Chondrocyte (in vitro differentiated cells): ENCODE data around the gene CA6. TPM values are rescaled to one million over a fixed set of nuclear protein-coding genes. Genes with fewer than 3 reads are reported as not detected.
A peak's percentile ranks its signal among the peaks of the same experiment; 100 is the strongest.
"Not testable (repeated sequence)": the region's sequence is repeated elsewhere in the genome, so short reads cannot be mapped to it uniquely, and the experiment has no call there.

Experiments used
- DNase-seq: peaks from one replicate; pipeline ENCODE4 v3.0.0; 2021; ENCODE audit warnings: mixed read lengths, low spot score
- H3K27ac Mint-ChIP-seq: one replicate; pipeline ENCODE4 v1.8.0; 2021; ENCODE audit warnings: mild to moderate bottlenecking, moderate library complexity, mixed read lengths; ENCODE audit not compliant: unreplicated experiment
- H3K27me3 Mint-ChIP-seq: 2 replicates; pipeline ENCODE4 v1.8.0; 2021; ENCODE audit warnings: low read depth, mixed read lengths
- H3K36me3 Mint-ChIP-seq: 2 replicates; pipeline ENCODE4 v1.8.0; 2021; ENCODE audit warnings: low read depth, mixed read lengths
- H3K4me1 Mint-ChIP-seq: 2 replicates; pipeline ENCODE4 v1.8.0; 2021; ENCODE audit warnings: low read depth, mild to moderate bottlenecking, mixed read lengths
- H3K4me3 Mint-ChIP-seq: one replicate; pipeline ENCODE4 v1.8.0; 2021; ENCODE audit warnings: mild to moderate bottlenecking, moderate library complexity, mixed read lengths; ENCODE audit not compliant: unreplicated experiment
- H3K9me3 Mint-ChIP-seq: 2 replicates; pipeline ENCODE4 v1.8.0; 2021; ENCODE audit warnings: low read depth, mixed read lengths
- long read RNA-seq: library from polyadenylated mRNA; stranded (forward); transcript quantifications from one replicate; pipeline ENCODE4 v2.0.0, GENCODE V29; 2021
- total RNA-seq: library from RNA; stranded (reverse); gene quantifications from 3 replicates; pipeline ENCODE4 v1.2.1, GENCODE V29; 2021
- TF ChIP-seq, protein P1 (sequence below): fragments of 200-600 bp; sonication (generic); IDR thresholded peaks from 2 replicates; pipeline ENCODE4 v1.5.0; 2021; ENCODE audit warnings: antibody characterized with exemption, mild to moderate bottlenecking, moderate library complexity

Gene CA6
- total RNA-seq, result not detected in 3 replicates
- long read RNA-seq, result 0 reads

GRCh38 chr1:8945568-8945967 is at the start of gene CA6:
CA6 (plus strand) TSS chr1:8945868; CDS start chr1:8945887, 19 bp downstream.
- no peaks in the 10 kb centered on the region for H3K36me3 Mint-ChIP-seq
- TF ChIP-seq, protein P1, sequence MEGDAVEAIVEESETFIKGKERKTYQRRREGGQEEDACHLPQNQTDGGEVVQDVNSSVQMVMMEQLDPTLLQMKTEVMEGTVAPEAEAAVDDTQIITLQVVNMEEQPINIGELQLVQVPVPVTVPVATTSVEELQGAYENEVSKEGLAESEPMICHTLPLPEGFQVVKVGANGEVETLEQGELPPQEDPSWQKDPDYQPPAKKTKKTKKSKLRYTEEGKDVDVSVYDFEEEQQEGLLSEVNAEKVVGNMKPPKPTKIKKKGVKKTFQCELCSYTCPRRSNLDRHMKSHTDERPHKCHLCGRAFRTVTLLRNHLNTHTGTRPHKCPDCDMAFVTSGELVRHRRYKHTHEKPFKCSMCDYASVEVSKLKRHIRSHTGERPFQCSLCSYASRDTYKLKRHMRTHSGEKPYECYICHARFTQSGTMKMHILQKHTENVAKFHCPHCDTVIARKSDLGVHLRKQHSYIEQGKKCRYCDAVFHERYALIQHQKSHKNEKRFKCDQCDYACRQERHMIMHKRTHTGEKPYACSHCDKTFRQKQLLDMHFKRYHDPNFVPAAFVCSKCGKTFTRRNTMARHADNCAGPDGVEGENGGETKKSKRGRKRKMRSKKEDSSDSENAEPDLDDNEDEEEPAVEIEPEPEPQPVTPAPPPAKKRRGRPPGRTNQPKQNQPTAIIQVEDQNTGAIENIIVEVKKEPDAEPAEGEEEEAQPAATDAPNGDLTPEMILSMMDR, result no peak
- DNase-seq, result no peak
- no peak within 1 kb of the TSS for H3K27ac Mint-ChIP-seq
- H3K4me1 Mint-ChIP-seq, result no peaks in the 10 kb centered on the region
- H3K4me3 Mint-ChIP-seq, result no peak within 1 kb of the TSS
- no peaks in the 10 kb centered on the region for H3K9me3 Mint-ChIP-seq
- H3K27me3 Mint-ChIP-seq, result peaks cover 1% of the 10 kb centered on the region

GRCh38 chr1:8896775-8897174 is 48.9 kb upstream of the CA6 start:
- H3K36me3 Mint-ChIP-seq, H3K27me3 Mint-ChIP-seq, DNase-seq, H3K27ac Mint-ChIP-seq, H3K4me1 Mint-ChIP-seq, H3K9me3 Mint-ChIP-seq, H3K4me3 Mint-ChIP-seq: not testable (repeated sequence)

DNA sequence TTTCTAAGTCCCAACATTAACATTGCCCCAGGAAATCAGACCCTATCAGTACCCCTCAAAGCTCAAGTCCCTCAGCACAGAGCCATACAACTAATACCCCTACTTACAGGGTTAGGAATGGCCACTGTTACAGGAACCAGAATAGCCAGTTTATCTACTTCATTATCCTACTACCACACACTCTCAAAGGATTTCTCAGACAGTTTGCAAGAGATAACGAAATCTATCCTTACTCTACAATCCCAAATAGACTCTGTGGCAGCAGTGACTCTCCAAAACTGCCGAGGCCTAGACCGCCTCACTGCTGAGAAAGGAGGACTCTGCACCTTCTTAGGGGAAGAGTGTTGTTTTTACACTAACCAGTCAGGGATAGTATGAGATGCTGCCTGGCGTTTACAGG is 48.2 kb upstream of the CA6 start:
- H3K36me3 Mint-ChIP-seq, H3K4me1 Mint-ChIP-seq, H3K9me3 Mint-ChIP-seq, H3K27me3 Mint-ChIP-seq, H3K27ac Mint-ChIP-seq, H3K4me3 Mint-ChIP-seq, DNase-seq: not testable (repeated sequence)

DNA sequence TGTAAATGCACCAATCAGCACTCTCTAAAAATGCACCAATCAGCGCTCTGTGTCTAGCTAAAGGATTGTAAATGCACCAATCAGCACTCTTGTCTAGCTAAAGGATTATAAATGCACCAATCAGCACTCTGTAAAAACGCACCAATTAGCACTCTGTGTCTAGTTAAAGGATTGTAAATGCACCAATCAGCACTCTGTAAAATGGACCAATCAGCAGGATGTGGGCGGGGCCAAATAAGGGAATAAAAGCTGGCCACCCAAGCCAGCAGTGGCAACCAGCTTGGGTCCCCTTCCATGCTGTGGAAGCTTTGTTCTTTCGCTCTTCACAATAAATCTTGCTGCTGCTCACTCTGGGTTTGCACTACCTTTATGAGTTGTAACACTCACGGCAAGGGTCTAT is 47.2 kb upstream of the CA6 start:
- H3K27me3 Mint-ChIP-seq, H3K9me3 Mint-ChIP-seq, DNase-seq, H3K4me1 Mint-ChIP-seq, H3K36me3 Mint-ChIP-seq, H3K4me3 Mint-ChIP-seq, H3K27ac Mint-ChIP-seq: not testable (repeated sequence)

DNA sequence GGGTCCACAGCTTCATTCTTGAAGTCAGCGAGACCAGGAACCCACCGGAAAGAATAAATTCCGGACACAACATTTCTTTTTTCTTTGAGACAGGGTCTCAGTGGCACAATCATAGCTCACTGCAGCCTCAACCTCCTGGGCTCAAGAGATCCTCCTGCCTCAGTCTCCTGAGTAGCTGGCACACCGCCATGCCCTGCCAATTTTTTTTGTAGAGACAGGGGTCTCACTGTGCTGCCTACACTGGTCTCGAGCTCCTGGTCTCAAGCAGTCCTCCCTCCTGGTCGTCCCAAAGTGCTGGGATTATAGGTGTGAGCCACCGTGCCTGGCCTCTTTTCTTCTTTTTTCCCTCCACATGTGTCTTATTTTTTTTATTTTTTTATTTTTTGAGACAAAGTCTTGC is 46.6 kb upstream of the CA6 start:
- H3K27me3 Mint-ChIP-seq, result no peaks in the 10 kb centered on the region
- no peaks in the 10 kb centered on the region for H3K36me3 Mint-ChIP-seq
- H3K4me3 Mint-ChIP-seq, result no peak overlapping the region
- peaks cover 16% of the 10 kb centered on the region for H3K4me1 Mint-ChIP-seq
- H3K27ac Mint-ChIP-seq, result no peak overlapping the region
- H3K9me3 Mint-ChIP-seq, result no peaks in the 10 kb centered on the region
- peak; percentile 33 for DNase-seq
- TF ChIP-seq, protein P1, result no peak

DNA sequence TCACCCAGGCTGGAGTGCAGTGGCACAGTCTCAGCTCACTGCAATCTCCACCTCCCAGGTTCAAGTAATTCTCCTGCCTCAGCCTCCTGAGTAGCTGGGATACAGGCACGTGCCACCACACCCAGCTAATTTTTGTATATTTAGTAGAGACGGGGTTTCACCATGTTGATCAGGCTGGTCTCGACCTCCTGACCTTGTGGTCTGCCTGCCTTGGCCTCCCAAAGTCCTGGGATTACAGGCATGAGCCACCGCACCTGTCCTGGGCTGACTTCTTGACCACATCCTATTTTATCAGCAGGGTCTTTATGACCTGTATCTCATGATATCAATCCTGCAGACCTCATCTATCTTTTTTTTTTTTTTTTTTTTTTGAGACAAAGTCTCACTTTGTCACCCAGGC is 45.0 kb upstream of the CA6 start:
- DNase-seq, result peak; percentile 18
- H3K27me3 Mint-ChIP-seq, H3K9me3 Mint-ChIP-seq, H3K4me3 Mint-ChIP-seq, H3K36me3 Mint-ChIP-seq, H3K27ac Mint-ChIP-seq: not testable (repeated sequence)
- peaks cover 30% of the 10 kb centered on the region for H3K4me1 Mint-ChIP-seq

DNA sequence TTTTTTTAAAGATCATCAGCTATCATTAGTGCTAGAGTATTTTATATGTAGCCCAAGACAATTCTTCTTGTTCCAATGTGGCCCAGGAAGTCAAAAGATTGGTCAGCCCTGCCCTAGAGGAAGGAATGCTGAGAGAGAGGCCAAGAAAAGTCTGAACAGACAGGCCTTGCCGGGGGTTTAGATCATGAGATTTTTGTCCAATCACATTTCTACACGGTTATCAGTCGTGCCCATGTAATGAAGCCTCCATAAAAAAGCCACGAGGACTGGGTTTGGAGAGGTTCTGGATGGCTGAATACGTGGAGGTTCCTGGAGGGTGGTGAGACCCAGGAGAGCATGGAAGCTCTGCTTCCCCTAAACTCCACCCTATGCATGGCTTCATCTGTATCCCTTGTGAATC is 42.9 kb upstream of the CA6 start:
- Mint-ChIP-seq H3K36me3 (no peaks in the 10 kb centered on the region), H3K27me3 (no peaks in the 10 kb centered on the region), H3K4me3 (no peak overlapping the region), H3K27ac (peak overlapping the region; percentile 81), H3K9me3 (no peaks in the 10 kb centered on the region), H3K4me1 (peaks cover 40% of the 10 kb centered on the region)
- no peak for DNase-seq
- TF ChIP-seq, protein P1, result peak; percentile 48
